ENCODE results near the gene ACP7.

- TF ChIP-seq EZH2 (IDR thresholded peaks at IDR 0.05; ENCODE audit: insufficient read depth, poor library complexity, severe bottlenecking) = no peak
- no peak for TF ChIP-seq EZH2phosphoT487 (IDR thresholded peaks at IDR 0.05; ENCODE audit: insufficient read depth, low read depth)
These were observed 31.3 kb upstream of the ACP7 start for GRCh38 chr19:39052846-39053245.

Data from GM23248 (cell line).